Endothelial cell (in vitro differentiated cells): ENCODE results near the gene IQCH. TPM values are rescaled to one million over a fixed set of nuclear protein-coding genes. Genes with fewer than 3 reads are reported as not detected.

Source experiments
- DNase-seq: peaks from one replicate; pipeline ENCODE4 v3.0.0; 2021; ENCODE audit warnings: low spot score
- H3K27ac Mint-ChIP-seq: one replicate; pipeline ENCODE4 v1.8.0; 2021; ENCODE audit warnings: mixed read lengths, inconsistent platforms; ENCODE audit not compliant: unreplicated experiment
- H3K27me3 Mint-ChIP-seq: one replicate; pipeline ENCODE4 v1.8.0; 2021; ENCODE audit warnings: mild to moderate bottlenecking, moderate library complexity, mixed read lengths, inconsistent platforms; ENCODE audit not compliant: unreplicated experiment
- H3K36me3 Mint-ChIP-seq: one replicate; pipeline ENCODE4 v1.8.0; 2021; ENCODE audit warnings: mild to moderate bottlenecking, low read depth, mixed read lengths, inconsistent platforms; ENCODE audit not compliant: unreplicated experiment
- H3K4me1 Mint-ChIP-seq: one replicate; pipeline ENCODE4 v1.8.0; 2021; ENCODE audit warnings: mild to moderate bottlenecking, mixed read lengths, inconsistent platforms; ENCODE audit not compliant: unreplicated experiment
- H3K4me3 Mint-ChIP-seq: one replicate; pipeline ENCODE4 v1.8.0; 2021; ENCODE audit warnings: mild to moderate bottlenecking, mixed read lengths, inconsistent platforms; ENCODE audit not compliant: unreplicated experiment
- H3K9me3 Mint-ChIP-seq: one replicate; pipeline ENCODE4 v1.8.0; 2021; ENCODE audit warnings: mixed read lengths, inconsistent platforms; ENCODE audit not compliant: unreplicated experiment
- CTCF ChIP-seq: fragments of 200-600 bp; sonication (generic); IDR thresholded peaks from one replicate; pipeline ENCODE4 v1.5.0; 2021; ENCODE audit warnings: antibody characterized with exemption; ENCODE audit not compliant: unreplicated experiment
- total RNA-seq: library from RNA; stranded (reverse); fragmentation: NEBNext Ultra II Directional; extraction: Animal tissue kit (Norgen Biotek cat#: 25700); gene quantifications from one replicate; pipeline ENCODE4 v1.2.1, GENCODE V29; 2021; ENCODE audit not compliant: unreplicated experiment

IQCH gene
- total RNA-seq, 1 donor from 2014 or later: 2.4 TPM

GRCh38 chr15:67542420-67543347 lies 288.1 kb downstream of the IQCH start, which contains the start of gene MAP2K5:
TSS of gene MAP2K5 (plus strand) at chr15:67542703. CDS start at chr15:67543336, 633 bp downstream.
- Mint-ChIP-seq H3K4me1 (peaks cover 10% of the 10 kb centered on the region), H3K4me3 (peak within 1 kb of the TSS; percentile 98), H3K9me3 (no peaks in the 10 kb centered on the region), H3K36me3 (peaks cover 8% of the 10 kb centered on the region), H3K27ac (peak within 1 kb of the TSS; percentile 52), H3K27me3 (peaks cover 2% of the 10 kb centered on the region)
- no peak for TF ChIP-seq CTCF
- DNase-seq: peak; percentile 66

GRCh38 chr15:67543348-67543718 lies 288.7 kb downstream of the IQCH start:
- DNase-seq: peak; percentile 4
- Mint-ChIP-seq H3K4me3 (peak overlapping the region; percentile 95), H3K27me3 (peaks cover 2% of the 10 kb centered on the region), H3K4me1 (peaks cover 10% of the 10 kb centered on the region), H3K9me3 (no peaks in the 10 kb centered on the region), H3K27ac (no peak overlapping the region), H3K36me3 (peaks cover 8% of the 10 kb centered on the region)
- TF ChIP-seq CTCF: no peak

GRCh38 chr15:67544475-67544874 lies 289.9 kb downstream of the IQCH start:
- Mint-ChIP-seq H3K36me3 (peaks cover 8% of the 10 kb centered on the region), H3K9me3 (no peaks in the 10 kb centered on the region), H3K27me3 (peaks cover 2% of the 10 kb centered on the region), H3K4me1 (peaks cover 10% of the 10 kb centered on the region), H3K27ac (no peak overlapping the region), H3K4me3 (peak overlapping the region; percentile 56)
- no peak for DNase-seq
- no peak for TF ChIP-seq CTCF

- Mint-ChIP-seq H3K36me3 (peaks cover 8% of the 10 kb centered on the region), H3K4me3 (no peak overlapping the region)
- DNase-seq: no peak
Observed at GRCh38 chr15:67545864-67546263, 291.3 kb downstream of the IQCH start.

More at GRCh38 chr15:67545864-67546263, 291.3 kb downstream of the IQCH start:
- TF ChIP-seq CTCF: no peak
- Mint-ChIP-seq H3K9me3 (no peaks in the 10 kb centered on the region), H3K27me3 (peaks cover 2% of the 10 kb centered on the region), H3K27ac (no peak overlapping the region), H3K4me1 (peaks cover 10% of the 10 kb centered on the region)
